GM12878 (cell line): ENCODE measurements around the gene ZFPM1.

Source experiments
- BHLHE40 ChIP-seq, 2 experiments: fragments of 450-650 bp in 1 of 2; IDR thresholded peaks; 2 replicates each; pipeline ENCODE4 v1.6.1; 2011 to 2017; ENCODE audit warnings: low read depth in 2 of 2, borderline replicate concordance in 1 of 2, improper control_type of control experiment in 1 of 2, low read length in 1 of 2, mild to moderate bottlenecking in 1 of 2
- CTCF ChIP-seq, 3 experiments: IDR thresholded peaks in 2 of 3; conservative IDR thresholded peaks in 1 of 3; 2 replicates each; pipeline ENCODE4 v1.5.1; 2011; ENCODE audit warnings: low read depth in 3 of 3, low read length in 3 of 3, mild to moderate bottlenecking in 3 of 3, control low read depth in 2 of 3, moderate library complexity in 2 of 3, inconsistent platforms in 1 of 3, mixed read lengths in 1 of 3; ENCODE audit not compliant: control insufficient read depth in 2 of 3, insufficient read depth in 1 of 3; ENCODE audit errors: extremely low read depth in 1 of 3
- HCFC1 ChIP-seq: fragments of 150-350 bp; IDR thresholded peaks from 2 replicates; pipeline ENCODE4 v1.6.1; 2014; ENCODE audit warnings: low read length
- JUND ChIP-seq: IDR thresholded peaks from 2 replicates; pipeline ENCODE4 v1.6.1; 2012; ENCODE audit warnings: low read depth, mild to moderate bottlenecking, low read length, improper control_type of control experiment, moderate library complexity
- KDM1A ChIP-seq: fragments of 200-600 bp; sonication (generic); IDR thresholded peaks from 2 replicates; pipeline ENCODE4 v1.6.1; 2016; ENCODE audit warnings: borderline replicate concordance
- MYC ChIP-seq: IDR thresholded peaks from 2 replicates; pipeline ENCODE4 v1.6.1; 2011; ENCODE audit warnings: mild to moderate bottlenecking, low read length, moderate library complexity, inconsistent platforms; ENCODE audit not compliant: insufficient read depth, insufficient replicate concordance, insufficient read length, severe bottlenecking
- NRF1 ChIP-seq: conservative IDR thresholded peaks from 2 replicates; pipeline ENCODE4 v1.6.1; 2011; ENCODE audit warnings: mild to moderate bottlenecking, low read depth, low read length, improper control_type of control experiment
- PRDM15 ChIP-seq: fragments of 450-650 bp; formaldehyde crosslinking; IDR thresholded peaks from 2 replicates; pipeline ENCODE4 v1.4.0; 2020; ENCODE audit warnings: mild to moderate bottlenecking, moderate library complexity
- RAD21 ChIP-seq: IDR thresholded peaks from 2 replicates; pipeline ENCODE4 v1.6.1; 2011; ENCODE audit warnings: mild to moderate bottlenecking, low read depth, low read length, moderate library complexity; ENCODE audit not compliant: insufficient read depth
- RB1 ChIP-seq: fragments of 450-650 bp; formaldehyde crosslinking; IDR thresholded peaks from 2 replicates; pipeline ENCODE4 v1.6.1; 2017; ENCODE audit warnings: mild to moderate bottlenecking, borderline replicate concordance
- TARDBP ChIP-seq: IDR thresholded peaks from 2 replicates; pipeline ENCODE4 v1.6.1; 2016; ENCODE audit warnings: borderline replicate concordance
- YY1 ChIP-seq: IDR thresholded peaks from 2 replicates; pipeline ENCODE4 v1.6.1; 2011; ENCODE audit warnings: low read depth, mild to moderate bottlenecking, low read length
- ZNF687 ChIP-seq: fragments of 450-650 bp; IDR thresholded peaks from 2 replicates; pipeline ENCODE4 v1.6.1; 2017; ENCODE audit warnings: mild to moderate bottlenecking, moderate library complexity

GRCh38 chr16:88577166-88577565 is 124.1 kb downstream of the ZFPM1 start:
- no peak for TF ChIP-seq CTCF (IDR thresholded peaks at IDR 0.05 in 2 of 3, conservative IDR thresholded peaks at IDR 0.05 in 1 of 3; ENCODE audit: control insufficient read depth in 2 of 3, extremely low read depth in 1 of 3, insufficient read depth in 1 of 3, low read depth in 3 of 3, low read length in 3 of 3)
- no peak for TF ChIP-seq RAD21
- no peak for TF ChIP-seq ZNF687
- no peak for TF ChIP-seq RB1
- no peak for TF ChIP-seq PRDM15 (CRISPR knock-in tag)
- TF ChIP-seq JUND = no peak
- no peak for TF ChIP-seq MYC
- no peak for TF ChIP-seq HCFC1
- TF ChIP-seq NRF1 = no peak
- no peak for TF ChIP-seq KDM1A
- no peak for TF ChIP-seq TARDBP
- TF ChIP-seq YY1 = no peak
- TF ChIP-seq BHLHE40 (IDR thresholded peaks at IDR 0.05; ENCODE audit: borderline replicate concordance in 1 of 2, low read depth in 2 of 2, low read length in 1 of 2) = no peak
